HG03045 (cell line): ENCODE measurements around the gene TLE3.

ENCODE experiments used
- ATAC-seq: cut with Tn5 transposase; IDR thresholded peaks from one replicate; pipeline ENCODE4 v1.9.1; 2021; ENCODE audit warnings: mild to moderate bottlenecking, moderate library complexity; ENCODE audit not compliant: unreplicated experiment

Gene TLE3

GRCh38 chr15:70034596-70034995 is 63.1 kb downstream of the TLE3 start:
- no peak for ATAC-seq

GRCh38 chr15:70034141-70034540 is 63.6 kb downstream of the TLE3 start:
- ATAC-seq, result no peak

GRCh38 chr15:70033529-70034140 is 64.1 kb downstream of the TLE3 start:
- no peak for ATAC-seq

GRCh38 chr15:70033109-70033508 is 64.6 kb downstream of the TLE3 start:
- no peak for ATAC-seq

GRCh38 chr15:70032509-70032908 is 65.2 kb downstream of the TLE3 start:
- no peak for ATAC-seq

- no peak for ATAC-seq
These were observed 66.0 kb downstream of the TLE3 start for GRCh38 chr15:70031713-70032112.

- ATAC-seq, result no peak
These were observed 66.5 kb downstream of the TLE3 start for GRCh38 chr15:70031261-70031660.

GRCh38 chr15:70030851-70031250 is 66.9 kb downstream of the TLE3 start:
- ATAC-seq, result no peak

GRCh38 chr15:70029297-70029701 is 68.4 kb downstream of the TLE3 start:
- no peak for ATAC-seq

GRCh38 chr15:70027518-70027917 is 70.2 kb downstream of the TLE3 start:
- ATAC-seq, result no peak

GRCh38 chr15:70026991-70027390 is 70.7 kb downstream of the TLE3 start:
- ATAC-seq, result no peak

GRCh38 chr15:70025413-70026296 is 72.1 kb downstream of the TLE3 start:
- ATAC-seq, result no peak

GRCh38 chr15:70024521-70024920 is 73.2 kb downstream of the TLE3 start:
- ATAC-seq, result no peak

GRCh38 chr15:70023769-70024491 is 73.8 kb downstream of the TLE3 start:
- no peak for ATAC-seq

- no peak for ATAC-seq
These were observed 74.5 kb downstream of the TLE3 start for GRCh38 chr15:70023064-70023768.

- no peak for ATAC-seq
These were observed 77.5 kb downstream of the TLE3 start for GRCh38 chr15:70020229-70020628.

- no peak for ATAC-seq
These were observed 78.8 kb downstream of the TLE3 start for GRCh38 chr15:70018646-70019600.

GRCh38 chr15:70017801-70018200 is 79.9 kb downstream of the TLE3 start:
- ATAC-seq, result no peak

GRCh38 chr15:70017025-70017424 is 80.7 kb downstream of the TLE3 start:
- ATAC-seq, result no peak

GRCh38 chr15:70016511-70016994 is 81.2 kb downstream of the TLE3 start:
- no peak for ATAC-seq
